ENCODE results near the gene CRYBG1.

CRYBG1 gene

GRCh38 chr6:106462923-106463557, 102.5 kb downstream of the CRYBG1 start:
- DNase-seq (ENCODE audit: low spot score): no peak

GRCh38 chr6:106466211-106466610, 105.7 kb downstream of the CRYBG1 start:
- DNase-seq (ENCODE audit: low spot score): no peak

GRCh38 chr6:106468935-106469334, 108.4 kb downstream of the CRYBG1 start:
- no peak for DNase-seq (ENCODE audit: low spot score)

GRCh38 chr6:106469882-106470281, 109.4 kb downstream of the CRYBG1 start:
- DNase-seq (ENCODE audit: low spot score): no peak

- no peak for DNase-seq (ENCODE audit: low spot score)
These were observed 109.8 kb downstream of the CRYBG1 start for GRCh38 chr6:106470316-106470715.

GRCh38 chr6:106470811-106471210, 110.3 kb downstream of the CRYBG1 start:
- DNase-seq (ENCODE audit: low spot score): no peak

- DNase-seq (ENCODE audit: low spot score): no peak
These were observed 113.3 kb downstream of the CRYBG1 start for GRCh38 chr6:106473812-106474211.

- no peak for DNase-seq (ENCODE audit: low spot score)
These were observed 113.9 kb downstream of the CRYBG1 start for GRCh38 chr6:106474466-106474865.

- DNase-seq (ENCODE audit: low spot score): no peak
These were observed 114.8 kb downstream of the CRYBG1 start for GRCh38 chr6:106475284-106475683.

- DNase-seq (ENCODE audit: low spot score): no peak
These were observed 116.0 kb downstream of the CRYBG1 start for GRCh38 chr6:106476331-106477105.

- no peak for DNase-seq (ENCODE audit: low spot score)
These were observed 116.6 kb downstream of the CRYBG1 start for GRCh38 chr6:106477146-106477545.

GRCh38 chr6:106477790-106478189, 117.3 kb downstream of the CRYBG1 start:
- no peak for DNase-seq (ENCODE audit: low spot score)

GRCh38 chr6:106486236-106486635, 125.7 kb downstream of the CRYBG1 start:
- DNase-seq (ENCODE audit: low spot score): no peak

GRCh38 chr6:106488494-106489370, 128.2 kb downstream of the CRYBG1 start:
- DNase-seq (ENCODE audit: low spot score): no peak

- no peak for DNase-seq (ENCODE audit: low spot score)
These were observed 129.5 kb downstream of the CRYBG1 start for GRCh38 chr6:106490030-106490429.

GRCh38 chr6:106490436-106490835, 129.9 kb downstream of the CRYBG1 start:
- no peak for DNase-seq (ENCODE audit: low spot score)

GRCh38 chr6:106490974-106491373, 130.5 kb downstream of the CRYBG1 start:
- DNase-seq (ENCODE audit: low spot score): no peak

GRCh38 chr6:106495014-106495413, 134.5 kb downstream of the CRYBG1 start:
- DNase-seq (ENCODE audit: low spot score): no peak

GRCh38 chr6:106496823-106497222, 136.3 kb downstream of the CRYBG1 start:
- DNase-seq (ENCODE audit: low spot score): no peak

- no peak for DNase-seq (ENCODE audit: low spot score)
These were observed 141.4 kb downstream of the CRYBG1 start for GRCh38 chr6:106501960-106502371.

- no peak for DNase-seq (ENCODE audit: low spot score)
These were observed 142.0 kb downstream of the CRYBG1 start for GRCh38 chr6:106502559-106502958.

GRCh38 chr6:106508277-106508676, 147.8 kb downstream of the CRYBG1 start:
- DNase-seq (ENCODE audit: low spot score): no peak

- no peak for DNase-seq (ENCODE audit: low spot score)
These were observed 148.3 kb downstream of the CRYBG1 start for GRCh38 chr6:106508834-106509233.
